GM12891 (cell line): ENCODE measurements around the gene CCDC136.

Experiments used
- PAX5 ChIP-seq: IDR thresholded peaks from 2 replicates; pipeline ENCODE4 v1.6.1; 2011; ENCODE audit warnings: low read length, moderate library complexity, mild to moderate bottlenecking; ENCODE audit not compliant: insufficient read depth, severe bottlenecking
- POLR2A ChIP-seq: IDR thresholded peaks from 2 replicates; pipeline ENCODE4 v1.6.1; 2011; ENCODE audit warnings: low read depth, low read length, control low read depth
- POLR2AphosphoS5 ChIP-seq: IDR thresholded peaks from 2 replicates; pipeline ENCODE4 v1.6.1; 2011; ENCODE audit warnings: low read depth, low read length, control low read depth
- POU2F2 ChIP-seq: IDR thresholded peaks from 2 replicates; pipeline ENCODE4 v1.6.1; 2011; ENCODE audit warnings: low read depth, mild to moderate bottlenecking, control low read depth, low read length, moderate library complexity

- TF ChIP-seq POU2F2 (no peak), POLR2AphosphoS5 (no peak), POLR2A (no peak), PAX5 (no peak)
Measured at GRCh38 chr7:128846781-128847444, 55.1 kb downstream of the CCDC136 start.
